GM12891 (cell line): ENCODE data around the gene RUNX2.
A peak's percentile ranks its signal among the peaks of the same experiment; 100 is the strongest.

ENCODE experiments used
- DNase-seq: peaks from one replicate; pipeline ENCODE4 v3.0.0; 2011; ENCODE audit warnings: low spot score; ENCODE audit not compliant: insufficient read length
- FAIRE-seq: peaks from 2 replicates; lab custom pipeline; 2011; peaks lifted over from hg19 to GRCh38; lab: Jason Lieb, UNC
- PAX5 ChIP-seq: IDR thresholded peaks from 2 replicates; pipeline ENCODE4 v1.6.1; 2011; ENCODE audit warnings: low read length, moderate library complexity, mild to moderate bottlenecking; ENCODE audit not compliant: insufficient read depth, severe bottlenecking
- POLR2A ChIP-seq: IDR thresholded peaks from 2 replicates; pipeline ENCODE4 v1.6.1; 2011; ENCODE audit warnings: low read depth, low read length, control low read depth
- POLR2AphosphoS5 ChIP-seq: IDR thresholded peaks from 2 replicates; pipeline ENCODE4 v1.6.1; 2011; ENCODE audit warnings: low read depth, low read length, control low read depth
- POU2F2 ChIP-seq: IDR thresholded peaks from 2 replicates; pipeline ENCODE4 v1.6.1; 2011; ENCODE audit warnings: low read depth, mild to moderate bottlenecking, control low read depth, low read length, moderate library complexity
- SPI1 ChIP-seq: IDR thresholded peaks from 2 replicates; pipeline ENCODE4 v1.6.1; 2011; ENCODE audit warnings: low read depth, low read length, control low read depth
- TAF1 ChIP-seq: IDR thresholded peaks from 2 replicates; pipeline ENCODE4 v1.6.1; 2011; ENCODE audit warnings: low read depth, low read length, control low read depth

The RUNX2 gene

GRCh38 chr6:45678285-45678607, 350.1 kb downstream of the RUNX2 start:
- TF ChIP-seq PAX5, result no peak
- no peak for TF ChIP-seq SPI1
- TF ChIP-seq POU2F2, result no peak
- no peak for TF ChIP-seq POLR2AphosphoS5
- TF ChIP-seq POLR2A, result no peak
- no peak for TF ChIP-seq TAF1
- no peak for FAIRE-seq
- DNase-seq, result no peak

DNA sequence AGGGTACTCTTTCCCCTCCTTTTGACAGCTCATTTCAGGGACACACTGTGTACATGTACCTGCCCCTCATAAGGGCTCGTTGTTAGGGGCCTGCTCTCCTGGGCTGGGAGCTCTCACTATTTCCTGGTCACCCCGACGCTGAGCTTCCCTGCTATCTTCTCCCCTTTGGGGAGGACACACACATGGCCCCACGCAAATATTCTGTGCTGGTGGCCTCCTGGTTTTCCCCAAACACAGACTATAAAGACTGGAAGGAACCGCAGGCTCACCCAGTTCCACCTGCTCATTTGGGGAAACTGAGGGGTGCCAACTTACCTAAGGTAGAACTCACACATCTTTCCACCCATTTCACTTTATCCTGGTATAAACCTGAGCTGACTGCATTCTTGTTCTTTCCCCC, 351.0 kb downstream of the RUNX2 start:
- no peak for FAIRE-seq
- DNase-seq, result no peak
- no peak for TF ChIP-seq POLR2AphosphoS5

- DNase-seq, result no peak
- TF ChIP-seq TAF1 (no peak), SPI1 (0 out of 2 replicates have a peak, but pooled peaks have one; percentile 12), POU2F2 (no peak)
- no peak for FAIRE-seq
Measured at GRCh38 chr6:45679631-45680030, 351.5 kb downstream of the RUNX2 start.

GRCh38 chr6:45681860-45682511, 353.9 kb downstream of the RUNX2 start:
- DNase-seq, result peak; percentile 37
- TF ChIP-seq SPI1, result peak; percentile 94
- no peak for TF ChIP-seq TAF1
- TF ChIP-seq POU2F2, result peak; percentile 79
- peak; percentile 62 for TF ChIP-seq PAX5
- no peak for TF ChIP-seq POLR2AphosphoS5
- FAIRE-seq, result peak; percentile 79

- TF ChIP-seq POU2F2, result no peak
- no peak for TF ChIP-seq PAX5
- no peak for TF ChIP-seq POLR2A
- no peak for TF ChIP-seq SPI1
- TF ChIP-seq TAF1, result no peak
- TF ChIP-seq POLR2AphosphoS5, result no peak
- no peak for FAIRE-seq
- no peak for DNase-seq
Measured at GRCh38 chr6:45684476-45684875, 356.3 kb downstream of the RUNX2 start.

GRCh38 chr6:45685076-45685475, 356.9 kb downstream of the RUNX2 start:
- no peak for DNase-seq
- no peak for FAIRE-seq
- TF ChIP-seq PAX5 (no peak), POU2F2 (no peak), TAF1 (no peak), POLR2A (no peak), POLR2AphosphoS5 (no peak), SPI1 (no peak)

- no peak for DNase-seq
- no peak for TF ChIP-seq PAX5
- no peak for TF ChIP-seq POU2F2
- TF ChIP-seq SPI1, result no peak
- no peak for TF ChIP-seq POLR2A
- TF ChIP-seq TAF1, result no peak
- no peak for TF ChIP-seq POLR2AphosphoS5
- FAIRE-seq, result no peak
Measured at GRCh38 chr6:45686841-45687569, 358.9 kb downstream of the RUNX2 start.

- FAIRE-seq, result peak; percentile 9
- TF ChIP-seq PAX5 (peak; percentile 67), POLR2AphosphoS5 (no peak), SPI1 (no peak), POLR2A (no peak), POU2F2 (peak; percentile 65; the same call in 1 of the 2 replicates), TAF1 (no peak)
- no peak for DNase-seq
Measured at GRCh38 chr6:45687570-45687969, 359.4 kb downstream of the RUNX2 start.

GRCh38 chr6:45688180-45688579, 360.1 kb downstream of the RUNX2 start:
- no peak for FAIRE-seq
- DNase-seq, result no peak

DNA sequence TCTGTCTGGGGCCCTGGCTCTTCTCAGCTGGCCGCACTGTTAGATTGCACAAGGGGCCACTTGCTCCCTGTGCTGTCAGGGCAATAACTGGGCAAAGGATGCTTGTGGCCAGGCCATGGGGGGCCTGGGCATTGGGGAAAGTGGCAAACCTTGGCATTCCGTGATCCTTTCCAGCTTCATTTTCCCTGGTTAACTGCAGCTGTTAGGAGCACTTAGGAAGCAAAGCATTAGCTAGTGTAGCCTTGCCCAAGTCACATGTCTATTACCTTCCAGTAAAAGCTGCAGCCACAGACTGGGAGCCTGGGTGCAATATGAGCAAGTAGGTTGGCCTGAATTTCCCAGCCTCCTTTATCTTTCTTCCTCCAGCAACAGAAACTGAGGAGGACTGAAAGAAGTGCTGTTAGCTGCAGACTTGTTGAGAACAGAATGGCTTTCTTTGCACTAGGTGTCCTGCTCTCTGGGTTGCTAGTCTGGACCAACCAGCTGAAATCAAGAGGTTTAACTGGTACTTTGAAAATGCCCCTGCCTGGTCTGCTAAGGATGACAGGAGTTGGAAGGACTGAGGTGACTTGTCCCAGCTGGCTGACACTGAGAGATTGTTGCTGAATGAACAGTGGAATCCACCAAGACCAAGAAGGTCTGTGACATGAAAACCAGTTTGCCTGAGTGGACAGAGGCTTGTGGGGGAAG, 361.9 kb downstream of the RUNX2 start:
- FAIRE-seq, result no peak

More at GRCh38 chr6:45688180-45688579, 360.1 kb downstream of the RUNX2 start:
- no peak for TF ChIP-seq TAF1
- TF ChIP-seq PAX5, result no peak
- TF ChIP-seq POU2F2, result no peak

More for the DNA sequence above, 361.9 kb downstream of the RUNX2 start:
- TF ChIP-seq POLR2A (no peak), POU2F2 (no peak), PAX5 (no peak), SPI1 (no peak), POLR2AphosphoS5 (no peak)
- DNase-seq, result no peak
